Smooth muscle cell of the coronary artery (primary cell): Measurements from ENCODE around the gene OR1N2. TPM values are rescaled to one million over a fixed set of nuclear protein-coding genes. Genes with fewer than 3 reads are reported as not detected.

ENCODE experiments used
- total RNA-seq: library from RNA; depleted of rRNA; stranded (reverse); fragments of >200 nt; gene quantifications from 2 replicates; pipeline ENCODE4 v1.2.3, GENCODE V29; 2014; ENCODE audit warnings: low replicate concordance

Gene OR1N2, protein sequence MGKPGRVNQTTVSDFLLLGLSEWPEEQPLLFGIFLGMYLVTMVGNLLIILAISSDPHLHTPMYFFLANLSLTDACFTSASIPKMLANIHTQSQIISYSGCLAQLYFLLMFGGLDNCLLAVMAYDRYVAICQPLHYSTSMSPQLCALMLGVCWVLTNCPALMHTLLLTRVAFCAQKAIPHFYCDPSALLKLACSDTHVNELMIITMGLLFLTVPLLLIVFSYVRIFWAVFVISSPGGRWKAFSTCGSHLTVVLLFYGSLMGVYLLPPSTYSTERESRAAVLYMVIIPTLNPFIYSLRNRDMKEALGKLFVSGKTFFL
- 0.30 and 0.35 TPM in 2 replicates for total RNA-seq

DNA sequence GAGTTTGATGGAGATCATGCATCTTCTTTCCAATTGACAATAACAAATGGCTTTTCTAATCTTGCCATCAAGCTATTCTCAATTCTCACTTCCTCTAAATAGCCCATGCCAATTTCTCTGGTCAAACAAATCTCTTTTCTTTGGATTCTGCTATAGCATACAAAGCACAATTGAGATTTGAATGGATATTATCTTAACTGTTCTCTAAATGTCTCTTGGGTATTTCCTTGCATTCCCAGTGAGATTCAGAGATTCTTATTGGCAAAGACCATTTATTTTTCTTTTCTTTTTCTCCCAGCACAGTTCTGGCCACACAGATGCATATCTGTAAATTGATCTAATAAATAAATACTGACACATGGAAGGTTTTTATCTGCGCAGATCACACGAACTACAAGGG is at the start of gene OR1N2:
TSS of gene OR1N2 (plus strand) at position 301 of the 400 bp plus-strand sequence. CDS start 100 bp downstream, outside the sequence.

DNA sequence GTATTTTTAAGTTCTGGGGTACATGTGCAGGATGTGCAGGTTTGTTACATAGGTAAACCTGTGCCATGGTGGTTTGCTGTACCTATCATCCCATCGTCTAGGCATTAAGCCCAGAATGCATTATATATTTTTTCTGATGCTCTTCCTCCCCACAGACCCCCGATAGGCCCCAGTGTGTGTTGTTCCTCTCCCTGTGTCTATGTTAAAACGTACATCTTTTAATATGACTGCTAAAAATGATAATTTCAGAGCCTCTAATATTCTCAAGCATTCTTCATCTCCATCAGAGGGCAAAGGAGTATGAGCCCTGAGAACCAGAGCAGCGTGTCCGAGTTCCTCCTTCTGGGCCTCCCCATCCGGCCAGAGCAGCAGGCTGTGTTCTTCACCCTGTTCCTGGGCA is 42.4 kb upstream of the OR1N2 start, which contains the start of gene OR1J2:
TSS of gene OR1J2 (plus strand) at position 301 of the 400 bp plus-strand sequence. CDS start at position 301, 0 bp downstream.

DNA sequence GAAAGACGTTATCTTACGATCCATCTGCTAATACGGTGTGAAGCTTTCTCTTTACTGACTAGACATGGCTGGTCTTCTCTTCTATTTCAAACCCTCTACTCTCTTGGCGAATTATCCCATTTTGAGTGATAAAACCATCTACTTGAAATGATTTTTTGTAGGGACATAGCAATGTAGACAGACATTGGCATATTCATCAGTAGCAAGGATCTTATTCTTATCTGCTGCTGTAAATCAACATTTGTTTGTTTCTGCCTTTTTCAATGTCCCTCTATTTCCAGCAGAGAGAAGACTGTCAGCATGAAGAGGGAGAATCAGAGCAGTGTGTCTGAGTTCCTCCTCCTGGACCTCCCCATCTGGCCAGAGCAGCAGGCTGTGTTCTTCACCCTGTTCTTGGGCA is 34.1 kb upstream of the OR1N2 start, which contains the start of gene OR1J4:
TSS of gene OR1J4 (plus strand) at position 301 of the 400 bp plus-strand sequence. CDS start at position 301, 0 bp downstream.

DNA sequence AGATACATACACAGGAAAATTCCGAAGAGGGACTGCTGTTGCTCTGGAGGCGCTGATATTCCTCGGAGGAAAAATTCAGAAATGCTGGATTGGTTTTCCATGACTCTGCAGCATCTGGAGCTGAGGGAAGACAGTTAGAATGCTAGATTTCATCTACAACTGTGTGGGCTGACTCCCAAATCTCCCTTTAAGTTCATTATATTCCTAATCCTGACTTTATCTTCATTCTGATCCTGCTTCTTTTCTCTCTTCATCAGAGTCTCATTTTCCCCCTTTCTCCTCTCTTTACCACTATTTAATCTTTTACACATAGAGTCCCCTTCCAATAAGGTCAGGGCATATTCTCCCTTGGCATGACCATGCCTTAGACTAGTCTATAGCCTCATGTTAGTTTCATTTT is 25.7 kb upstream of the OR1N2 start, which contains the start of gene OR1N1:
TSS of gene OR1N1 (minus strand) at position 101 of the 400 bp plus-strand sequence. CDS start at position 101, 0 bp downstream.

DNA sequence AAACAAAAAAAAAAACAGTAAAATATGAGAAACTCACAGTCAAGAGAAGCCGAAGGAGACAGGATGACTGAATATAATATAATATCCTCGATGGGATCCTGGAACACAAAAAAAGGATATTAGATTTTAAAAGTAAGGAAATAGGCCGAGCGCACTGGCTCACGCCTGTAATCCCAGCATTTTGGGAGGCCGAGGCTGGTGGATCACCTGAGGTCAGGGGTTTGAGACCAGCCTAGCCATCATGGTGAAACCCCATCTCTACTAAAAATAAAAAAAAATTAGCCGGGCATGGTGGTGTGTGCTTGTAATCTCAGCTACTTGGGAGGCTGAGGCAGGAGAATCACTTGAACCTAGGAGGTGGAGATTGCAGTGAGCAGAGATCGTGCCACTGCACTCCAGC is 30.4 kb downstream of the OR1N2 start, which contains the start of gene OR1L8:
TSS of gene OR1L8 (minus strand) at position 101 of the 400 bp plus-strand sequence. CDS start 14,907 bp downstream, outside the sequence.

Other genes starting within 250 kb of the OR1N2 start
- gene PTGS1, start 182.1 kb upstream of the OR1N2 start, total RNA-seq, result 27.1 and 116 TPM in 2 replicates
- gene OR1J1, start 75.2 kb upstream of the OR1N2 start, total RNA-seq, result not detected in 2 replicates
- gene OR1J2, start 42.3 kb upstream of the OR1N2 start, total RNA-seq, result 0.30 and 1.2 TPM in 2 replicates
- gene OR1J4, start 34.0 kb upstream of the OR1N2 start, total RNA-seq, result 0.15 and 0.59 TPM in 2 replicates
- gene OR1N1, start 25.8 kb upstream of the OR1N2 start, total RNA-seq, result 0.12 TPM in 1 of 2 replicates, not detected in the other
- not detected in 2 replicates for gene OR1L8, start 30.3 kb downstream of the OR1N2 start, total RNA-seq
- gene OR1Q1, start 61.6 kb downstream of the OR1N2 start, total RNA-seq, result 0.08 and 1.2 TPM in 2 replicates
- 0.08 TPM in 1 of 2 replicates, not detected in the other for gene OR1B1, start 104.5 kb downstream of the OR1N2 start, total RNA-seq
- not detected in 2 replicates for gene OR1L1, start 108.6 kb downstream of the OR1N2 start, total RNA-seq
- gene OR1L3, start 122.0 kb downstream of the OR1N2 start, total RNA-seq, result not detected in 2 replicates
- gene OR1L4, start 170.9 kb downstream of the OR1N2 start, total RNA-seq, result not detected in 2 replicates
- gene OR1L6, start 189.2 kb downstream of the OR1N2 start, total RNA-seq, result 0.23 TPM in 1 of 2 replicates, not detected in the other
- gene OR5C1, start 235.8 kb downstream of the OR1N2 start, total RNA-seq, result not detected in 2 replicates
- not detected in 2 replicates for gene OR1K1, start 247.0 kb downstream of the OR1N2 start, total RNA-seq